Thyroid gland (tissue), 4 donors: ENCODE measurements around the gene TMSB4X. TPM values are rescaled to one million over a fixed set of nuclear protein-coding genes. Genes with fewer than 3 reads are reported as not detected.
"Not testable (repeated sequence)": the region's sequence is repeated elsewhere in the genome, so short reads cannot be mapped to it uniquely, and the experiment has no call there.

Source experiments
- DNase-seq, 2 donors: peaks; one replicate each; pipeline ENCODE4 v3.0.0-alpha.2; 2019
- H3K27ac ChIP-seq, 3 donors: fragments of 200-600 bp; sonication (generic); 1 replicate in 2 of 3; 2 replicates in 1 of 3; pipeline ENCODE4 v1.5.1; 2016 to 2019; ENCODE audit warnings: mild to moderate bottlenecking in 1 of 3, moderate library complexity in 1 of 3
- H3K27me3 ChIP-seq: fragments of 200-600 bp; sonication (generic); one replicate; pipeline ENCODE4 v1.5.1; 2019
- H3K36me3 ChIP-seq, 2 donors: fragments of 200-600 bp; sonication (generic); one replicate each; pipeline ENCODE4 v1.5.1; 2016 to 2019
- H3K4me1 ChIP-seq, 2 donors: fragments of 200-600 bp; sonication (generic); one replicate each; pipeline ENCODE4 v1.5.1; 2017 to 2019
- H3K4me3 ChIP-seq, 3 donors: fragments of 200-600 bp; sonication (generic); replicated peaks in 1 of 3; 1 replicate in 2 of 3; 2 replicates in 1 of 3; pipeline ENCODE4 v1.5.1; 2016; ENCODE audit warnings: mild to moderate bottlenecking in 1 of 3
- H3K9me3 ChIP-seq: fragments of 200-600 bp; sonication (generic); one replicate; pipeline ENCODE4 v1.5.1; 2017
- CTCF ChIP-seq, 6 experiments: fragments of 200-600 bp in 3 of 6; fragments of 450-650 bp in 3 of 6; sonication (generic) in 3 of 6; IDR thresholded peaks; one replicate each; pipeline ENCODE4 v1.5.1; 2016 to 2019; ENCODE audit warnings: antibody characterized with exemption in 6 of 6, mild to moderate bottlenecking in 2 of 6, inconsistent platforms in 1 of 6, moderate library complexity in 1 of 6
- POLR2A ChIP-seq, 2 donors: fragments of 450-650 bp; IDR thresholded peaks; one replicate each; pipeline ENCODE4 v1.6.1; 2017; ENCODE audit warnings: antibody characterized with exemption in 2 of 2, mild to moderate bottlenecking in 2 of 2, moderate library complexity in 1 of 2
- WGBS, 2 donors: methylation state at CpG; one replicate each; pipeline ENCODE4 v1.1.5; 2017; 5-methylcytosine and 5-hydroxymethylcytosine counted together
- intact Hi-C: fragments of 100-400 bp; cut with DNase I; formaldehyde crosslinking; loops from one replicate; pipeline ENCODE4 v1.15.1; 2023
- total RNA-seq, 4 donors: library from RNA; depleted of rRNA; stranded (reverse); fragments of >200 nt; gene quantifications; one replicate each; pipeline ENCODE4 v1.2.3, GENCODE V29; 2016

The TMSB4X gene
- total RNA-seq, 4 donors from 2014 or later = 854 to 2,672 (median 1,302) TPM

- no peaks in the 10 kb centered on the region for H3K36me3 ChIP-seq
- H3K9me3 ChIP-seq = no peaks in the 10 kb centered on the region
- H3K27me3 ChIP-seq = no peaks in the 10 kb centered on the region
- no peaks in the 10 kb centered on the region for H3K4me1 ChIP-seq
- no peak for DNase-seq
- intact Hi-C loops = no loop called here
- H3K27ac ChIP-seq = no peak overlapping the region
- 86 to 95% methylated on average over 1 of the region's 1 CpG for WGBS, 2 donors
- no peak for TF ChIP-seq CTCF (IDR thresholded peaks at IDR 0.05)
- TF ChIP-seq POLR2A (IDR thresholded peaks at IDR 0.05) = no peak
- H3K4me3 ChIP-seq = no peak overlapping the region
These were observed 38.0 kb upstream of the TMSB4X start for GRCh38 chrX:12936947-12937346.

DNA sequence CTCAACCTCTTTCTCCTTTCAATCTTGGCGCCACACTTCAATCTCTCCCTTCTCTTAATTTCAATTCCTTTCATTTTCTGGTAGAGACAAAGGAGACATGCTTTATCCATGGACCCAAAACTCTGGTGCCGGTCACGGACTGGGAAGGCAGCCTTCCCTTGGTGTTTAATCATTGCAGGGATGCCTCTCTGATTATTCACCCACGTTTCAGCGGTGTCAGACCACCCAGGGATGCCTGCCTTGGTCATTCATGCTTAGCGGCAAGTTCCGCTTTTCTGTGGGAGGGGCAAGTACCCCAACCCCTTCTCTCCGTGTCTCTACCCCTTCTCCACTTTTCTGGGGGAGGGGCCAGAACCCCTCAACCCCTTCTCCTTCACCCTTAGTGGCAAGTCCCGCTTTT is 34.4 kb upstream of the TMSB4X start:
- DNase-seq, H3K4me3 ChIP-seq, H3K27ac ChIP-seq, intact Hi-C loops, H3K4me1 ChIP-seq, H3K36me3 ChIP-seq, H3K27me3 ChIP-seq, H3K9me3 ChIP-seq: not testable (repeated sequence)
- 93 to 94% methylated on average over 7 to 9 of the region's 9 CpGs for WGBS, 2 donors

GRCh38 chrX:12943592-12943991 is 31.3 kb upstream of the TMSB4X start:
- WGBS, 2 donors = 95 to 97% methylated on average over 6 of the region's 6 CpGs
- intact Hi-C loops = not testable (repeated sequence)

DNA sequence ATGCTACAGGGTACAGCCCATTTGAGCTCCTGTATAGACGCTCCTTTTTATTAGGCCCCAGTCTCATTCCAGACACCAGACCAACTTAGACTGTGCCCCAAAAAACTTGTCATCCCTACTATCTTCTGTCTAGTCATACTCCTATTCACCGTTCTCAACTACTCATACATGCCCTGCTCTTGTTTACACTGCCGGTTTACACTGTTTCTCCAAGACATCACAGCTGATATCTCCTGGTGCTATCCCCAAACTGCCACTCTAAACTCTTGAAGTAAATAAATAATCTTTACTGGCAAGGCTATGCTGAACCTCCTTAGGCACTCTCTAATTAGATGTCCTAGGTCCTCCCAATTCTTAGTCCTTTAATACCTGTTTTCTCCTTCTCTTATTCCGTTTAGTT is 30.5 kb upstream of the TMSB4X start:
- H3K27me3 ChIP-seq, H3K36me3 ChIP-seq, H3K4me3 ChIP-seq, H3K4me1 ChIP-seq, H3K27ac ChIP-seq, intact Hi-C loops, H3K9me3 ChIP-seq, DNase-seq: not testable (repeated sequence)
- 91 to 96% methylated on average over 2 to 4 of the region's 4 CpGs for WGBS, 2 donors

More at GRCh38 chrX:12943592-12943991, 31.3 kb upstream of the TMSB4X start:
- H3K4me3 ChIP-seq, H3K36me3 ChIP-seq, H3K9me3 ChIP-seq, H3K4me1 ChIP-seq, DNase-seq, H3K27ac ChIP-seq, H3K27me3 ChIP-seq: not testable (repeated sequence)

DNA sequence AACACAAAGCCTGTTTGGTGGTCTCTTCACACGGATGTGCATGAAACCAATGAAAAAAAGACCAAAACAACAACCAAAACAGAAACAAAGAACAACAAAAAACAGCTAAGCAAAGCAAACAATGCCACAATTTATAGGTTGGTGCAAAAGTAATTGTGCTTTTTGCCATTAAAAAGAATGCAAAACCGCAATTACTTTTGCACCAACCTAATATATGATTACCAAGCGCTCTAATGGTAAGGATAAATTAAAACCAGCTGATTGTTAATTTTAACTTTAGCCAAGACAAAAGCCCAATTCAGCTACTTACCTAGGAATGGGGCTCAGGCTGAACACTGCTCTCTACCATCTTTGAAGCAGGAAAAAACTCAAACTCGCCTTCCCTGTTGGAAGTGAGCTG is 29.4 kb upstream of the TMSB4X start:
- DNase-seq = no peak
- TF ChIP-seq POLR2A (IDR thresholded peaks at IDR 0.05) (no peak), CTCF (IDR thresholded peaks at IDR 0.05) (no peak)
- WGBS, 2 donors = 87 to 93% methylated on average over 4 of the region's 4 CpGs
- no peaks in the 10 kb centered on the region for H3K9me3 ChIP-seq
- intact Hi-C loops = loop anchor here (5.0 kb wide), 1 partner anchor 542 kb away; no protein-coding TSS in a partner anchor
- no peak overlapping the region for H3K27ac ChIP-seq
- no peaks in the 10 kb centered on the region for H3K36me3 ChIP-seq
- no peak overlapping the region for H3K4me3 ChIP-seq
- no peaks in the 10 kb centered on the region for H3K27me3 ChIP-seq
- peaks cover 0 to 7% of the 10 kb centered on the region in 2 donors for H3K4me1 ChIP-seq

DNA sequence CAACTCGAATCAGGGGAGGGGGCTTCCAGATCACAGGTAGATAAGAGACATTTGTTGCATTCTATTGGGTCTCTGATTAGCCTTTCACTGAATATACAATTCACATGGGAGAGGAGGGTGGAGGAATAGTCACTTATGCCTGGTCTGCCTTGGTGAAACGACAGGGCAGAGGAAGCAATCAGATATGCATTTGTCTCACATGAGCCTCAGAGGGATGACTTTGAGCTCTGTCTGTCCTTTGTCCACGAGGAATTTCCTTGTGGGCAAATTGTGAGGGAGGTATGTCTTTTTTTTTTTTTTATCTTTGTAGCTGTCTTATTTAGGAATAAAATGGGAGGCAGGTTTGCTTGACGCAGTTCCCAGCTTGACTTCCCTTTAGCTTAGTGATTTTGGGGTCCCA is 28.5 kb upstream of the TMSB4X start:
- no peaks in the 10 kb centered on the region for H3K27me3 ChIP-seq
- H3K9me3 ChIP-seq = no peaks in the 10 kb centered on the region
- WGBS, 2 donors = 48 to 58% methylated on average over 4 of the region's 4 CpGs
- TF ChIP-seq CTCF (IDR thresholded peaks at IDR 0.05) (no peak), POLR2A (IDR thresholded peaks at IDR 0.05) (no peak)
- H3K4me1 ChIP-seq = peaks cover 0 to 7% of the 10 kb centered on the region in 2 donors
- no peak for DNase-seq
- intact Hi-C loops = loop anchor here (5.0 kb wide), 1 partner anchor 541 kb away; no protein-coding TSS in a partner anchor
- H3K4me3 ChIP-seq = no peak overlapping the region
- H3K36me3 ChIP-seq = no peaks in the 10 kb centered on the region
- H3K27ac ChIP-seq = no peak overlapping the region
